ENCODE results near the gene ZCCHC9. TPM values are rescaled to one million over a fixed set of nuclear protein-coding genes. Genes with fewer than 3 reads are reported as not detected.

ZCCHC9 gene, protein sequence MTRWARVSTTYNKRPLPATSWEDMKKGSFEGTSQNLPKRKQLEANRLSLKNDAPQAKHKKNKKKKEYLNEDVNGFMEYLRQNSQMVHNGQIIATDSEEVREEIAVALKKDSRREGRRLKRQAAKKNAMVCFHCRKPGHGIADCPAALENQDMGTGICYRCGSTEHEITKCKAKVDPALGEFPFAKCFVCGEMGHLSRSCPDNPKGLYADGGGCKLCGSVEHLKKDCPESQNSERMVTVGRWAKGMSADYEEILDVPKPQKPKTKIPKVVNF
- total RNA-seq, result 16.1 and 21.4 TPM in 2 replicates

DNA sequence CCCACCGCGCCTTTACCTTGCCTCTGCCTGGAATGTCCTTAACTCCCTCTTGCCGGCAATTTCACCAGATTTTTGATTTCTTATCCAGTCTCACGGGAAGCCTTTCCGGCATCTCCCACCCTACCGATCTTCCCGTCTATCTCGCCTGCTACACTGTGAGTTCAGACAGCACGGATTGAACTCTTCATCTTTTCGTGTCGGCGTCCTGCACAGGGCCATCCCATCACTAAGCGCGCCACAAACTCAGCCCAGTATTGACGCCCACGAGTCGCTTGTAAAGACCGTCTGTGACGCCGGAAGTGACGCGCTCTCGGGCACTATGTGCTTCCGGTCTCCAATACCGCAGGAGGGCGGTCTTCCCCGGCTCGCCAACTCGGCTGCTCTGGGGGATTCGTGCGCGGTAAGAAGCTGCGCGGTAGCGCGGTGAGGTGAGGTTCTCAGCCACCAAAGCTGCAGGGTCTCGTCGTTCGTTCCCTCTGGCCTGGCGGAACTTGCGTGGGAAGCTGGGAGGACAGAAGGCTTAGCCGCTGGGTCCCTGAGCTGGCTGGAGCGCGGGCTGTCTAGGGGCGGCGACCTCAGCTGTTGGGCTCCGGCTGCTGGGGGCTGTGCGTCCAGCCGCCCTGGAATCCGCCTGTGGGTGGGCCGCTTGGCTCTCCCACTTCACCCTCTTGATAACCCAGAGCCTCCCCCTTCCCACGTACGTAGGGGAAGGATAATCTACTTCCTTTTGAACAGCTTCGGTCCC lies at the start of gene ZCCHC9:
Gene ZCCHC9, plus strand, starts transcription at position 317 of the 745 bp plus-strand sequence. CDS start 3,171 bp downstream, outside the sequence.

Other genes starting within 250 kb of the ZCCHC9 start
- 0.44 and 0.87 TPM in 2 replicates for gene CKMT2, start 68.3 kb upstream of the ZCCHC9 start, total RNA-seq
- not detected in 2 replicates for gene ACOT12, start 92.5 kb downstream of the ZCCHC9 start, total RNA-seq

Measured in mammary microvascular endothelial cell (primary cell).